SK-N-SH (cell line): ENCODE data around the gene CANT1. TPM values are rescaled to one million over a fixed set of nuclear protein-coding genes. Genes with fewer than 3 reads are reported as not detected.

Experiments
- CTCF ChIA-PET: fragments of 300-600, 350-600 bp; formaldehyde crosslinking; extraction: SDS; loops from one replicate; lab custom pipeline; 2021; lab: Yijun Ruan, JAX
- POLR2A ChIA-PET: fragments of 350-600 bp; sonication (Branson Sonifier 250); formaldehyde crosslinking; extraction: SDS; loops from one replicate; lab custom pipeline; 2020; ENCODE audit warnings: antibody characterized with exemption, inconsistent platforms; lab: Yijun Ruan, JAX
- DNase-seq: peaks from one replicate; pipeline ENCODE4 v3.0.0; 2012
- H2AFZ ChIP-seq: fragments of 200-600 bp; sonication (generic); 2 replicates; pipeline ENCODE4 v1.8.1; 2016; ENCODE audit warnings: antibody characterized with exemption, mild to moderate bottlenecking, low read depth
- H3F3A ChIP-seq: fragments of 200-600 bp; sonication (generic); replicated peaks from 2 replicates; pipeline ENCODE3; 2016; ENCODE audit warnings: antibody characterized with exemption, mild to moderate bottlenecking; ENCODE audit not compliant: insufficient read depth
- H3K27ac ChIP-seq, 2 experiments: fragments of 200-500 bp in 1 of 2; fragments of 200-600 bp in 1 of 2; sonication (Bioruptor generic) in 1 of 2; sonication (generic), shearing (Covaris generic) in 1 of 2; 2 replicates each; pipeline versions ENCODE4 v1.5.1 to v1.6.1; 2014 to 2016; ENCODE audit warnings: low read depth in 2 of 2, inconsistent platforms in 1 of 2, low read length in 1 of 2, mild to moderate bottlenecking in 1 of 2, mixed read lengths in 1 of 2
- H3K27me3 ChIP-seq: fragments of 200-600 bp; sonication (generic), shearing (Covaris generic); 2 replicates; pipeline ENCODE4 v1.6.1; 2016; ENCODE audit warnings: mixed run types; ENCODE audit not compliant: insufficient read depth
- H3K36me3 ChIP-seq, 2 experiments: fragments of 200-500 bp in 1 of 2; fragments of 200-600 bp in 1 of 2; sonication (Bioruptor generic) in 1 of 2; sonication (generic) in 1 of 2; replicated peaks in 1 of 2; 2 replicates each; pipeline versions ENCODE3 to v1.5.1; 2014 to 2016; ENCODE audit warnings: low read length in 1 of 2, mild to moderate bottlenecking in 1 of 2; ENCODE audit not compliant: insufficient read depth in 2 of 2, control insufficient read depth in 1 of 2
- H3K4me1 ChIP-seq, 2 experiments: fragments of 200-500 bp in 1 of 2; fragments of 200-600 bp in 1 of 2; sonication (Bioruptor generic) in 1 of 2; sonication (generic), shearing (Covaris generic) in 1 of 2; 2 replicates each; pipeline versions ENCODE4 v1.5.1 to v1.6.1; 2014 to 2016; ENCODE audit warnings: low read depth in 1 of 2, low read length in 1 of 2, mixed run types in 1 of 2; ENCODE audit not compliant: insufficient read depth in 2 of 2, control insufficient read depth in 1 of 2
- H3K4me2 ChIP-seq: fragments of 200-600 bp; sonication (generic), shearing (Covaris generic); 2 replicates; pipeline ENCODE4 v1.6.1; 2017; ENCODE audit warnings: mixed run types
- H3K4me3 ChIP-seq, 2 experiments: fragments of 200-500 bp in 1 of 2; fragments of 200-600 bp in 1 of 2; sonication (Bioruptor generic) in 1 of 2; sonication (generic), shearing (Covaris generic) in 1 of 2; 2 replicates each; pipeline versions ENCODE4 v1.5.1 to v1.8.1; 2014 to 2016; ENCODE audit warnings: low read depth in 2 of 2, inconsistent platforms in 1 of 2, low read length in 1 of 2, mild to moderate bottlenecking in 1 of 2, mixed read lengths in 1 of 2, moderate library complexity in 1 of 2
- H3K79me2 ChIP-seq: fragments of 200-600 bp; sonication (generic); 2 replicates; pipeline ENCODE4 v1.8.1; 2017; ENCODE audit warnings: mild to moderate bottlenecking; ENCODE audit not compliant: insufficient read depth
- H3K9ac ChIP-seq: fragments of 200-600 bp; sonication (generic); 2 replicates; pipeline ENCODE4 v1.6.1; 2017; ENCODE audit warnings: mixed run types
- H3K9me2 ChIP-seq: fragments of 200-600 bp; sonication (generic); 2 replicates; pipeline ENCODE4 v1.6.1; 2017; ENCODE audit warnings: mixed run types
- H3K9me3 ChIP-seq: fragments of 200-600 bp; sonication (generic); 2 replicates; pipeline ENCODE4 v1.6.1; 2017; ENCODE audit warnings: mixed run types, mild to moderate bottlenecking, moderate library complexity
- H4K20me1 ChIP-seq: fragments of 200-600 bp; sonication (generic); 2 replicates; pipeline ENCODE4 v1.6.1; 2017; ENCODE audit warnings: mild to moderate bottlenecking, mixed run types; ENCODE audit not compliant: insufficient read depth
- ELF1 ChIP-seq: IDR thresholded peaks from 2 replicates; pipeline ENCODE4 v1.4.0; 2012
- EZH2phosphoT487 ChIP-seq: fragments of 200-600 bp; sonication (generic); IDR thresholded peaks from 2 replicates; pipeline ENCODE4 v1.6.1; 2017; ENCODE audit warnings: low read depth, mixed run types, mild to moderate bottlenecking, antibody characterized with exemption, moderate library complexity, borderline replicate concordance
- FOXJ3 ChIP-seq: sonication (generic); formaldehyde crosslinking; IDR thresholded peaks from 2 replicates; pipeline ENCODE4 v1.5.1; 2020; ENCODE audit warnings: mild to moderate bottlenecking, missing genetic modification reagents
- GABPA ChIP-seq: IDR thresholded peaks from 2 replicates; pipeline ENCODE4 v1.4.0; 2012; ENCODE audit warnings: low read depth, mild to moderate bottlenecking
- MEF2A ChIP-seq: IDR thresholded peaks from 2 replicates; pipeline ENCODE4 v1.4.0; 2012; ENCODE audit warnings: low read depth, borderline replicate concordance
- MXI1 ChIP-seq: IDR thresholded peaks from 2 replicates; pipeline ENCODE4 v1.6.1; 2012; ENCODE audit warnings: mild to moderate bottlenecking, low read depth, low read length, improper control_type of control experiment
- NRF1 ChIP-seq: IDR thresholded peaks from 2 replicates; pipeline ENCODE4 v1.6.1; 2012; ENCODE audit warnings: low read depth, mild to moderate bottlenecking, low read length
- RAD21 ChIP-seq: IDR thresholded peaks from 2 replicates; pipeline ENCODE4 v1.6.1; 2012; ENCODE audit warnings: mild to moderate bottlenecking, low read length
- RXRA ChIP-seq: IDR thresholded peaks from 2 replicates; pipeline ENCODE4 v1.4.0; 2012; ENCODE audit warnings: low read depth, mild to moderate bottlenecking, borderline replicate concordance
- SIN3A ChIP-seq: IDR thresholded peaks from 2 replicates; pipeline ENCODE4 v1.6.1; 2012; ENCODE audit warnings: low read depth, mild to moderate bottlenecking, low read length, moderate library complexity, borderline replicate concordance
- TCF12 ChIP-seq: IDR thresholded peaks from 2 replicates; pipeline ENCODE4 v1.4.0; 2012
- WGBS: methylation state at CpG from one replicate; pipeline ENCODE4 v1.1.6; 2017; ENCODE audit warnings: low lambda C conversion rate; 5-methylcytosine and 5-hydroxymethylcytosine counted together
- polyA plus RNA-seq, 3 experiments: library from polyadenylated mRNA; depleted of rRNA; stranded (reverse); fragments of >200 nt; gene quantifications; 2 replicates each; pipeline ENCODE4 v1.2.3, GENCODE V29; 2012
- TF ChIP-seq, protein P1 (sequence below): fragments of 200-600 bp; sonication (generic); IDR thresholded peaks from 2 replicates; pipeline ENCODE4 v1.6.1; 2017; ENCODE audit warnings: antibody characterized with exemption, mild to moderate bottlenecking, moderate library complexity
- TF ChIP-seq, protein P2 (sequence below): IDR thresholded peaks from 2 replicates; pipeline ENCODE4 v1.6.1; 2012; ENCODE audit warnings: mild to moderate bottlenecking, low read depth, low read length, moderate library complexity
- TF ChIP-seq, protein P3 (sequence below): IDR thresholded peaks from 2 replicates; pipeline ENCODE4; 2012
- TF ChIP-seq, protein P4 (sequence below): IDR thresholded peaks from 2 replicates; pipeline ENCODE4 v1.4.0; 2012; ENCODE audit warnings: low read depth, borderline replicate concordance

CANT1 gene
- polyA plus RNA-seq, 1 of the 3 experiments (the other 2 are of a cell fraction) = 87.4 TPM

DNA sequence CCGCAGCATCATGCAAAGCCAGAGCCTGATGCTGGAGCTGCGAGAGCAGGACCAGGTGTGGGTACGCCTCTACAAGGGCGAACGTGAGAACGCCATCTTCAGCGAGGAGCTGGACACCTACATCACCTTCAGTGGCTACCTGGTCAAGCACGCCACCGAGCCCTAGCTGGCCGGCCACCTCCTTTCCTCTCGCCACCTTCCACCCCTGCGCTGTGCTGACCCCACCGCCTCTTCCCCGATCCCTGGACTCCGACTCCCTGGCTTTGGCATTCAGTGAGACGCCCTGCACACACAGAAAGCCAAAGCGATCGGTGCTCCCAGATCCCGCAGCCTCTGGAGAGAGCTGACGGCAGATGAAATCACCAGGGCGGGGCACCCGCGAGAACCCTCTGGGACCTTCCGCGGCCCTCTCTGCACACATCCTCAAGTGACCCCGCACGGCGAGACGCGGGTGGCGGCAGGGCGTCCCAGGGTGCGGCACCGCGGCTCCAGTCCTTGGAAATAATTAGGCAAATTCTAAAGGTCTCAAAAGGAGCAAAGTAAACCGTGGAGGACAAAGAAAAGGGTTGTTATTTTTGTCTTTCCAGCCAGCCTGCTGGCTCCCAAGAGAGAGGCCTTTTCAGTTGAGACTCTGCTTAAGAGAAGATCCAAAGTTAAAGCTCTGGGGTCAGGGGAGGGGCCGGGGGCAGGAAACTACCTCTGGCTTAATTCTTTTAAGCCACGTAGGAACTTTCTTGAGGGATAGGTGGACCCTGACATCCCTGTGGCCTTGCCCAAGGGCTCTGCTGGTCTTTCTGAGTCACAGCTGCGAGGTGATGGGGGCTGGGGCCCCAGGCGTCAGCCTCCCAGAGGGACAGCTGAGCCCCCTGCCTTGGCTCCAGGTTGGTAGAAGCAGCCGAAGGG, 38.6 kb upstream of the CANT1 start:
- POLR2A ChIA-PET = interaction anchor here (1.8 kb wide), 1 partner anchor 26 kb away, joined by 6 read pairs; the partner anchor contains the start of gene ENGASE
- H2AFZ ChIP-seq = no peak overlapping the region
- H3K4me3 ChIP-seq = no peak overlapping the region
- H3K27ac ChIP-seq = no peak overlapping the region
- H3F3A ChIP-seq = peaks cover 4% of the 10 kb centered on the region
- H3K9me2 ChIP-seq = no peaks in the 10 kb centered on the region
- H4K20me1 ChIP-seq = no peaks in the 10 kb centered on the region
- WGBS = 92% methylated on average over 40 of the region's 41 CpGs
- DNase-seq = no peak
- no peak overlapping the region for H3K9ac ChIP-seq
- no peak overlapping the region for H3K4me2 ChIP-seq
- H3K36me3 ChIP-seq = no peaks in the 10 kb centered on the region
- no peaks in the 10 kb centered on the region for H3K27me3 ChIP-seq
- H3K9me3 ChIP-seq = no peaks in the 10 kb centered on the region
- TF ChIP-seq ELF1 (no peak), RXRA (no peak), GABPA (no peak), RAD21 (no peak), SIN3A (no peak), MXI1 (no peak), FOXJ3 (CRISPR knock-in tag) (no peak), MEF2A (no peak), EZH2phosphoT487 (no peak), NRF1 (no peak), TCF12 (no peak)
- TF ChIP-seq, protein P1, sequence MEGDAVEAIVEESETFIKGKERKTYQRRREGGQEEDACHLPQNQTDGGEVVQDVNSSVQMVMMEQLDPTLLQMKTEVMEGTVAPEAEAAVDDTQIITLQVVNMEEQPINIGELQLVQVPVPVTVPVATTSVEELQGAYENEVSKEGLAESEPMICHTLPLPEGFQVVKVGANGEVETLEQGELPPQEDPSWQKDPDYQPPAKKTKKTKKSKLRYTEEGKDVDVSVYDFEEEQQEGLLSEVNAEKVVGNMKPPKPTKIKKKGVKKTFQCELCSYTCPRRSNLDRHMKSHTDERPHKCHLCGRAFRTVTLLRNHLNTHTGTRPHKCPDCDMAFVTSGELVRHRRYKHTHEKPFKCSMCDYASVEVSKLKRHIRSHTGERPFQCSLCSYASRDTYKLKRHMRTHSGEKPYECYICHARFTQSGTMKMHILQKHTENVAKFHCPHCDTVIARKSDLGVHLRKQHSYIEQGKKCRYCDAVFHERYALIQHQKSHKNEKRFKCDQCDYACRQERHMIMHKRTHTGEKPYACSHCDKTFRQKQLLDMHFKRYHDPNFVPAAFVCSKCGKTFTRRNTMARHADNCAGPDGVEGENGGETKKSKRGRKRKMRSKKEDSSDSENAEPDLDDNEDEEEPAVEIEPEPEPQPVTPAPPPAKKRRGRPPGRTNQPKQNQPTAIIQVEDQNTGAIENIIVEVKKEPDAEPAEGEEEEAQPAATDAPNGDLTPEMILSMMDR = no peak
- TF ChIP-seq, protein P2, sequence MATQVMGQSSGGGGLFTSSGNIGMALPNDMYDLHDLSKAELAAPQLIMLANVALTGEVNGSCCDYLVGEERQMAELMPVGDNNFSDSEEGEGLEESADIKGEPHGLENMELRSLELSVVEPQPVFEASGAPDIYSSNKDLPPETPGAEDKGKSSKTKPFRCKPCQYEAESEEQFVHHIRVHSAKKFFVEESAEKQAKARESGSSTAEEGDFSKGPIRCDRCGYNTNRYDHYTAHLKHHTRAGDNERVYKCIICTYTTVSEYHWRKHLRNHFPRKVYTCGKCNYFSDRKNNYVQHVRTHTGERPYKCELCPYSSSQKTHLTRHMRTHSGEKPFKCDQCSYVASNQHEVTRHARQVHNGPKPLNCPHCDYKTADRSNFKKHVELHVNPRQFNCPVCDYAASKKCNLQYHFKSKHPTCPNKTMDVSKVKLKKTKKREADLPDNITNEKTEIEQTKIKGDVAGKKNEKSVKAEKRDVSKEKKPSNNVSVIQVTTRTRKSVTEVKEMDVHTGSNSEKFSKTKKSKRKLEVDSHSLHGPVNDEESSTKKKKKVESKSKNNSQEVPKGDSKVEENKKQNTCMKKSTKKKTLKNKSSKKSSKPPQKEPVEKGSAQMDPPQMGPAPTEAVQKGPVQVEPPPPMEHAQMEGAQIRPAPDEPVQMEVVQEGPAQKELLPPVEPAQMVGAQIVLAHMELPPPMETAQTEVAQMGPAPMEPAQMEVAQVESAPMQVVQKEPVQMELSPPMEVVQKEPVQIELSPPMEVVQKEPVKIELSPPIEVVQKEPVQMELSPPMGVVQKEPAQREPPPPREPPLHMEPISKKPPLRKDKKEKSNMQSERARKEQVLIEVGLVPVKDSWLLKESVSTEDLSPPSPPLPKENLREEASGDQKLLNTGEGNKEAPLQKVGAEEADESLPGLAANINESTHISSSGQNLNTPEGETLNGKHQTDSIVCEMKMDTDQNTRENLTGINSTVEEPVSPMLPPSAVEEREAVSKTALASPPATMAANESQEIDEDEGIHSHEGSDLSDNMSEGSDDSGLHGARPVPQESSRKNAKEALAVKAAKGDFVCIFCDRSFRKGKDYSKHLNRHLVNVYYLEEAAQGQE = no peak
- TF ChIP-seq, protein P3, sequence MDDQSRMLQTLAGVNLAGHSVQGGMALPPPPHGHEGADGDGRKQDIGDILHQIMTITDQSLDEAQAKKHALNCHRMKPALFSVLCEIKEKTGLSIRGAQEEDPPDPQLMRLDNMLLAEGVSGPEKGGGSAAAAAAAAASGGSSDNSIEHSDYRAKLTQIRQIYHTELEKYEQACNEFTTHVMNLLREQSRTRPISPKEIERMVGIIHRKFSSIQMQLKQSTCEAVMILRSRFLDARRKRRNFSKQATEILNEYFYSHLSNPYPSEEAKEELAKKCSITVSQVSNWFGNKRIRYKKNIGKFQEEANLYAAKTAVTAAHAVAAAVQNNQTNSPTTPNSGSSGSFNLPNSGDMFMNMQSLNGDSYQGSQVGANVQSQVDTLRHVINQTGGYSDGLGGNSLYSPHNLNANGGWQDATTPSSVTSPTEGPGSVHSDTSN = no peak
- TF ChIP-seq, protein P4, sequence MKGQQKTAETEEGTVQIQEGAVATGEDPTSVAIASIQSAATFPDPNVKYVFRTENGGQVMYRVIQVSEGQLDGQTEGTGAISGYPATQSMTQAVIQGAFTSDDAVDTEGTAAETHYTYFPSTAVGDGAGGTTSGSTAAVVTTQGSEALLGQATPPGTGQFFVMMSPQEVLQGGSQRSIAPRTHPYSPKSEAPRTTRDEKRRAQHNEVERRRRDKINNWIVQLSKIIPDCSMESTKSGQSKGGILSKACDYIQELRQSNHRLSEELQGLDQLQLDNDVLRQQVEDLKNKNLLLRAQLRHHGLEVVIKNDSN = no peak
- TF ChIP-seq, all 33 proteins: peak for 0
- Histone ChIP-seq H3K4me1 (peaks cover 0 to 23% of the 10 kb centered on the region in 2 experiments; a peak in 2 of 4 replicates), H3K79me2 (no peaks in the 10 kb centered on the region)
- CTCF ChIA-PET = interaction anchor here (0.5 to 25.7 kb wide), 10 partner anchors 12 to 643 kb away, joined by 3 to 529 read pairs (median 4); partner anchors contain the start of gene C1QTNF1
